Smooth muscle cell (in vitro differentiated cells): ENCODE results near the gene MACROD1. TPM values are rescaled to one million over a fixed set of nuclear protein-coding genes. Genes with fewer than 3 reads are reported as not detected.

Source experiments
- DNase-seq: peaks from one replicate; lab custom pipeline; 2025; ENCODE audit not compliant: unreplicated experiment; lab: John Stamatoyannopoulos, UW
- H2AFZ ChIP-seq: fragments of 200-600 bp; sonication (generic); 2 replicates; pipeline ENCODE4 v1.6.0; 2016; ENCODE audit warnings: antibody characterized with exemption, low read depth, mild to moderate bottlenecking
- H3F3A ChIP-seq: fragments of 200-600 bp; sonication (generic); 2 replicates; pipeline ENCODE4 v1.6.0; 2017; ENCODE audit warnings: antibody characterized with exemption, low read depth
- H3K27ac ChIP-seq: fragments of 200-600 bp; sonication (generic); 2 replicates; pipeline ENCODE4 v1.5.1; 2016; ENCODE audit warnings: low read depth, mild to moderate bottlenecking
- H3K27me3 ChIP-seq: fragments of 200-600 bp; sonication (generic); 2 replicates; pipeline ENCODE4 v1.6.1; 2016; ENCODE audit warnings: low read depth, mild to moderate bottlenecking
- H3K36me3 ChIP-seq: fragments of 200-600 bp; sonication (generic); 2 replicates; pipeline ENCODE4 v1.5.1; 2016; ENCODE audit warnings: low read depth
- H3K4me1 ChIP-seq: fragments of 200-600 bp; sonication (generic); 2 replicates; pipeline ENCODE4 v1.5.1; 2016; ENCODE audit warnings: low read depth
- H3K4me2 ChIP-seq: fragments of 200-600 bp; sonication (generic); 2 replicates; pipeline ENCODE4 v1.6.0; 2016; ENCODE audit warnings: mild to moderate bottlenecking
- H3K4me3 ChIP-seq: fragments of 200-600 bp; sonication (generic); 2 replicates; pipeline ENCODE4 v1.5.1; 2016; ENCODE audit warnings: mild to moderate bottlenecking
- H3K79me2 ChIP-seq: fragments of 200-600 bp; sonication (generic); 2 replicates; pipeline ENCODE4 v1.6.0; 2016; ENCODE audit warnings: low read depth, mild to moderate bottlenecking
- H3K9ac ChIP-seq: fragments of 200-600 bp; sonication (generic); 2 replicates; pipeline ENCODE4 v1.6.0; 2016; ENCODE audit warnings: low read depth
- H3K9me3 ChIP-seq: fragments of 200-600 bp; sonication (generic); replicated peaks from 2 replicates; pipeline ENCODE4 v1.5.1; 2016; ENCODE audit warnings: low read depth
- H4K20me1 ChIP-seq: fragments of 200-600 bp; sonication (generic); 2 replicates; pipeline ENCODE4 v1.6.0; 2016; ENCODE audit warnings: low read depth
- CTCF ChIP-seq: fragments of 200-600 bp; sonication (generic); IDR thresholded peaks from 2 replicates; pipeline ENCODE4 v1.5.1; 2017; ENCODE audit warnings: borderline replicate concordance, mild to moderate bottlenecking, antibody characterized with exemption; ENCODE audit not compliant: insufficient read depth, poor library complexity, severe bottlenecking
- WGBS: methylation state at CpG from one replicate; pipeline ENCODE4 v1.1.7; 2016; ENCODE audit warnings: low lambda C conversion rate; 5-methylcytosine and 5-hydroxymethylcytosine counted together
- polyA plus RNA-seq: library from polyadenylated mRNA; unstranded; fragments of >200 nt; fragmentation: Nextera tagmentation; extraction: Ambion mirVana; gene quantifications from 2 replicates; pipeline ENCODE4 v1.2.1, GENCODE V29; 2016
- total RNA-seq: library from RNA; depleted of rRNA; stranded (reverse); fragments of >200 nt; gene quantifications from 2 replicates; pipeline ENCODE4 v1.2.3, GENCODE V29; 2014

MACROD1 gene
- total and polyA plus RNA-seq, 2 experiments from 2014 or later, result 9.2 to 32.6 TPM

- Histone ChIP-seq H3K4me1 (peaks cover 15% of the 10 kb centered on the region), H2AFZ (no peak overlapping the region), H3K27ac (no peak overlapping the region), H3K27me3 (peaks cover 5% of the 10 kb centered on the region), H3K9me3 (no peaks in the 10 kb centered on the region), H3F3A (no peaks in the 10 kb centered on the region), H3K9ac (no peak overlapping the region), H3K4me2 (peak overlapping the region; percentile 84), H4K20me1 (peaks cover 24% of the 10 kb centered on the region), H3K4me3 (peak overlapping the region; percentile 42), H3K36me3 (no peaks in the 10 kb centered on the region), H3K79me2 (no peaks in the 10 kb centered on the region)
- TF ChIP-seq CTCF, result no peak
- DNase-seq, result no peak
- WGBS, result 7% methylated on average over 33 of the region's 40 CpGs
These were observed 158.2 kb downstream of the MACROD1 start for GRCh38 chr11:64007629-64008282.

GRCh38 chr11:64007160-64007628, 158.7 kb downstream of the MACROD1 start:
- H4K20me1 ChIP-seq, result peaks cover 24% of the 10 kb centered on the region
- no peaks in the 10 kb centered on the region for H3K79me2 ChIP-seq
- no peaks in the 10 kb centered on the region for H3K9me3 ChIP-seq
- H3K27me3 ChIP-seq, result peaks cover 5% of the 10 kb centered on the region
- no peak overlapping the region for H2AFZ ChIP-seq
- H3K4me3 ChIP-seq, result peak overlapping the region; percentile 42
- DNase-seq, result peak; percentile 18
- peak overlapping the region; percentile 84 for H3K4me2 ChIP-seq
- H3K4me1 ChIP-seq, result peaks cover 15% of the 10 kb centered on the region
- H3F3A ChIP-seq, result no peaks in the 10 kb centered on the region
- no peaks in the 10 kb centered on the region for H3K36me3 ChIP-seq
- no peak overlapping the region for H3K9ac ChIP-seq
- no peak for TF ChIP-seq CTCF
- 5% methylated on average over 27 of the region's 27 CpGs for WGBS
- no peak overlapping the region for H3K27ac ChIP-seq

GRCh38 chr11:64006398-64006797, 159.5 kb downstream of the MACROD1 start:
- peaks cover 5% of the 10 kb centered on the region for H3K27me3 ChIP-seq
- no peaks in the 10 kb centered on the region for H3F3A ChIP-seq
- no peak for TF ChIP-seq CTCF
- no peak overlapping the region for H3K4me3 ChIP-seq
- H3K36me3 ChIP-seq, result no peaks in the 10 kb centered on the region
- H3K79me2 ChIP-seq, result no peaks in the 10 kb centered on the region
- H3K4me2 ChIP-seq, result no peak overlapping the region
- no peak overlapping the region for H2AFZ ChIP-seq
- H3K4me1 ChIP-seq, result peaks cover 15% of the 10 kb centered on the region
- no peak overlapping the region for H3K9ac ChIP-seq
- H3K9me3 ChIP-seq, result no peaks in the 10 kb centered on the region
- 86% methylated on average over 12 of the region's 12 CpGs for WGBS
- H3K27ac ChIP-seq, result no peak overlapping the region
- no peak for DNase-seq
- H4K20me1 ChIP-seq, result peaks cover 24% of the 10 kb centered on the region

- peaks cover 5% of the 10 kb centered on the region for H3K27me3 ChIP-seq
- H3K36me3 ChIP-seq, result no peaks in the 10 kb centered on the region
- no peak overlapping the region for H3K4me3 ChIP-seq
- H3K9me3 ChIP-seq, result no peaks in the 10 kb centered on the region
- DNase-seq, result no peak
- peaks cover 24% of the 10 kb centered on the region for H4K20me1 ChIP-seq
- H3K4me1 ChIP-seq, result peaks cover 15% of the 10 kb centered on the region
- H2AFZ ChIP-seq, result no peak overlapping the region
- 80% methylated on average over 4 of the region's 4 CpGs for WGBS
- TF ChIP-seq CTCF, result no peak
- H3K27ac ChIP-seq, result no peak overlapping the region
- H3K4me2 ChIP-seq, result no peak overlapping the region
- H3K9ac ChIP-seq, result no peak overlapping the region
- no peaks in the 10 kb centered on the region for H3K79me2 ChIP-seq
- H3F3A ChIP-seq, result no peaks in the 10 kb centered on the region
These were observed 160.2 kb downstream of the MACROD1 start for GRCh38 chr11:64005691-64006090.
